Measurements from ENCODE around the gene SUPT20H. TPM values are rescaled to one million over a fixed set of nuclear protein-coding genes. Genes with fewer than 3 reads are reported as not detected.

The SUPT20H gene
- total and polyA plus RNA-seq, 2 experiments from 2014 or later: 68.7 to 98.2 TPM

DNA sequence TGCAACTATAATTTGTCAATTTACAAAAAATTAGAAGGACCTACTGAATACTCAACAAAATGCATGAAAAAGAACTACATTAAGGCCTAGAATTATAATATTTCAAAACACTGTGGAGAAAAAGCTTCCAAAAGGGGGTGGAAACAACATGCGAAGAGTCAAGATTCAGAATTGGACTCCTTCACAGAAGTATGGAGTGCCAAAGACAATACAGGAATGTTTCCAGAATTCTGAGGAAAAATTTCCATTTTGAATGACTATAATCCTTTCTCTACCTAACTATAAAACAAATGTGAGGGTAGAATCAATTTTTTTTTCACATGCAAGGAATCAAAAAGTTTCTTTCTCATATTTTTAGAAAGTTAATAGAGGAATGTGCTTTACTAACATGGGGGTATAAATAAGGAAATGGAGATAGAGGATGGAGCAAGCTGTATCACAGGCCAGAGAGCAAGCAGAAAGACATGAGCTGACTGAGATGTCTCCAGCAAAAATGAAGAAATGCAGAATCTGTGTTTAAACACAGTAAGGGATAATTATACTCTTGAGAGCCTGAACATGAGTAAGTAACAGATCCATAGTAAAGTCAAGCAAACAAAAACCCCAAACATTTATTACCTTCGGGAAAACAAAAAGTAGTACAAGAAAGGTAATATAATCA lies 99.9 kb downstream of the SUPT20H start:
- no peaks in the 10 kb centered on the region for H3F3A ChIP-seq (replicated peaks; ENCODE audit: low read depth)
- H3K27me3 ChIP-seq (ENCODE audit: insufficient read depth): no peaks in the 10 kb centered on the region
- Mint-ChIP-seq H3K27me3 (ENCODE audit: insufficient read depth, low read depth, poor library complexity) (peaks cover 2% of the 10 kb centered on the region), H3K4me3 (no peak overlapping the region), H3K27ac (no peak overlapping the region), H3K9me3 (no peaks in the 10 kb centered on the region), H3K4me1 (peaks cover 5% of the 10 kb centered on the region; the same call in 2 of the 3 replicates), H3K36me3 (ENCODE audit: low read depth) (peaks cover 11% of the 10 kb centered on the region)
- DNase-seq (ENCODE audit: low spot score) (no peak), ATAC-seq (no peak)
- H3K9me2 ChIP-seq (ENCODE audit: insufficient read depth): no peaks in the 10 kb centered on the region
- no peak overlapping the region for H2AFZ ChIP-seq
- no peaks in the 10 kb centered on the region for H3K36me3 ChIP-seq (ENCODE audit: insufficient read depth)
- H3K4me1 ChIP-seq (ENCODE audit: insufficient read depth): no peaks in the 10 kb centered on the region
- H3K4me2 ChIP-seq: no peak overlapping the region
- TF ChIP-seq STAT1 (IDR thresholded peaks at IDR 0.05; ENCODE audit: unreplicated experiment): no peak
- TF ChIP-seq, protein P1, sequence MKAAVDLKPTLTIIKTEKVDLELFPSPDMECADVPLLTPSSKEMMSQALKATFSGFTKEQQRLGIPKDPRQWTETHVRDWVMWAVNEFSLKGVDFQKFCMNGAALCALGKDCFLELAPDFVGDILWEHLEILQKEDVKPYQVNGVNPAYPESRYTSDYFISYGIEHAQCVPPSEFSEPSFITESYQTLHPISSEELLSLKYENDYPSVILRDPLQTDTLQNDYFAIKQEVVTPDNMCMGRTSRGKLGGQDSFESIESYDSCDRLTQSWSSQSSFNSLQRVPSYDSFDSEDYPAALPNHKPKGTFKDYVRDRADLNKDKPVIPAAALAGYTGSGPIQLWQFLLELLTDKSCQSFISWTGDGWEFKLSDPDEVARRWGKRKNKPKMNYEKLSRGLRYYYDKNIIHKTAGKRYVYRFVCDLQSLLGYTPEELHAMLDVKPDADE (IDR thresholded peaks at IDR 0.05): no peak
- TF ChIP-seq, protein P2, sequence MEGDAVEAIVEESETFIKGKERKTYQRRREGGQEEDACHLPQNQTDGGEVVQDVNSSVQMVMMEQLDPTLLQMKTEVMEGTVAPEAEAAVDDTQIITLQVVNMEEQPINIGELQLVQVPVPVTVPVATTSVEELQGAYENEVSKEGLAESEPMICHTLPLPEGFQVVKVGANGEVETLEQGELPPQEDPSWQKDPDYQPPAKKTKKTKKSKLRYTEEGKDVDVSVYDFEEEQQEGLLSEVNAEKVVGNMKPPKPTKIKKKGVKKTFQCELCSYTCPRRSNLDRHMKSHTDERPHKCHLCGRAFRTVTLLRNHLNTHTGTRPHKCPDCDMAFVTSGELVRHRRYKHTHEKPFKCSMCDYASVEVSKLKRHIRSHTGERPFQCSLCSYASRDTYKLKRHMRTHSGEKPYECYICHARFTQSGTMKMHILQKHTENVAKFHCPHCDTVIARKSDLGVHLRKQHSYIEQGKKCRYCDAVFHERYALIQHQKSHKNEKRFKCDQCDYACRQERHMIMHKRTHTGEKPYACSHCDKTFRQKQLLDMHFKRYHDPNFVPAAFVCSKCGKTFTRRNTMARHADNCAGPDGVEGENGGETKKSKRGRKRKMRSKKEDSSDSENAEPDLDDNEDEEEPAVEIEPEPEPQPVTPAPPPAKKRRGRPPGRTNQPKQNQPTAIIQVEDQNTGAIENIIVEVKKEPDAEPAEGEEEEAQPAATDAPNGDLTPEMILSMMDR (conservative IDR thresholded peaks at IDR 0.05; ENCODE audit: low read depth in 2 of 2): no peak
- TF ChIP-seq, protein P3, sequence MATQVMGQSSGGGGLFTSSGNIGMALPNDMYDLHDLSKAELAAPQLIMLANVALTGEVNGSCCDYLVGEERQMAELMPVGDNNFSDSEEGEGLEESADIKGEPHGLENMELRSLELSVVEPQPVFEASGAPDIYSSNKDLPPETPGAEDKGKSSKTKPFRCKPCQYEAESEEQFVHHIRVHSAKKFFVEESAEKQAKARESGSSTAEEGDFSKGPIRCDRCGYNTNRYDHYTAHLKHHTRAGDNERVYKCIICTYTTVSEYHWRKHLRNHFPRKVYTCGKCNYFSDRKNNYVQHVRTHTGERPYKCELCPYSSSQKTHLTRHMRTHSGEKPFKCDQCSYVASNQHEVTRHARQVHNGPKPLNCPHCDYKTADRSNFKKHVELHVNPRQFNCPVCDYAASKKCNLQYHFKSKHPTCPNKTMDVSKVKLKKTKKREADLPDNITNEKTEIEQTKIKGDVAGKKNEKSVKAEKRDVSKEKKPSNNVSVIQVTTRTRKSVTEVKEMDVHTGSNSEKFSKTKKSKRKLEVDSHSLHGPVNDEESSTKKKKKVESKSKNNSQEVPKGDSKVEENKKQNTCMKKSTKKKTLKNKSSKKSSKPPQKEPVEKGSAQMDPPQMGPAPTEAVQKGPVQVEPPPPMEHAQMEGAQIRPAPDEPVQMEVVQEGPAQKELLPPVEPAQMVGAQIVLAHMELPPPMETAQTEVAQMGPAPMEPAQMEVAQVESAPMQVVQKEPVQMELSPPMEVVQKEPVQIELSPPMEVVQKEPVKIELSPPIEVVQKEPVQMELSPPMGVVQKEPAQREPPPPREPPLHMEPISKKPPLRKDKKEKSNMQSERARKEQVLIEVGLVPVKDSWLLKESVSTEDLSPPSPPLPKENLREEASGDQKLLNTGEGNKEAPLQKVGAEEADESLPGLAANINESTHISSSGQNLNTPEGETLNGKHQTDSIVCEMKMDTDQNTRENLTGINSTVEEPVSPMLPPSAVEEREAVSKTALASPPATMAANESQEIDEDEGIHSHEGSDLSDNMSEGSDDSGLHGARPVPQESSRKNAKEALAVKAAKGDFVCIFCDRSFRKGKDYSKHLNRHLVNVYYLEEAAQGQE (IDR thresholded peaks at IDR 0.05; ENCODE audit: unreplicated experiment): no peak
- TF ChIP-seq EZH2phosphoT487 (IDR thresholded peaks at IDR 0.05; ENCODE audit: unreplicated experiment): no peak
- TF ChIP-seq POLR2AphosphoS5 (IDR thresholded peaks at IDR 0.05; ENCODE audit: low read depth): no peak
- no peak for TF ChIP-seq NANOG (IDR thresholded peaks at IDR 0.05; ENCODE audit: borderline replicate concordance)
- no peak overlapping the region for H3K27ac ChIP-seq (ENCODE audit: low read depth)
- no peak overlapping the region for H3K4me3 ChIP-seq
- H4K20me1 ChIP-seq (replicated peaks; ENCODE audit: insufficient read depth): 0 out of 2 replicates have a peak, but pooled peaks cover 1% of the 10 kb centered on the region
- H3K79me2 ChIP-seq (replicated peaks; ENCODE audit: insufficient read depth): no peaks in the 10 kb centered on the region

Other genes with a start within 250 kb of the SUPT20H start
- gene RFXAP, start 240.5 kb downstream of the SUPT20H start, total RNA-seq (2014; rRNA removed; shearing (Covaris generic)): 6.3 and 7.5 TPM in 2 replicates
- gene RFXAP, start 240.5 kb downstream of the SUPT20H start, polyA plus RNA-seq (2016; fragmentation: Nextera tagmentation; extraction: Ambion mirVana): 8.5 and 10.3 TPM in 2 replicates
- gene SMAD9, start 139.4 kb downstream of the SUPT20H start, total RNA-seq (2014; rRNA removed; shearing (Covaris generic)): 1.3 and 1.4 TPM in 2 replicates
- gene SMAD9, start 139.4 kb downstream of the SUPT20H start, polyA plus RNA-seq (2016; fragmentation: Nextera tagmentation; extraction: Ambion mirVana): 0.95 and 1.3 TPM in 2 replicates
- gene ALG5, start 60.3 kb downstream of the SUPT20H start, total RNA-seq (2014; rRNA removed; shearing (Covaris generic)): 15.6 and 18.2 TPM in 2 replicates
- 27.9 and 34.0 TPM in 2 replicates for gene ALG5, start 60.3 kb downstream of the SUPT20H start, polyA plus RNA-seq (2016; fragmentation: Nextera tagmentation; extraction: Ambion mirVana)
- gene EXOSC8, start 58.9 kb downstream of the SUPT20H start, total RNA-seq (2014; rRNA removed; shearing (Covaris generic)): 69.0 and 89.1 TPM in 2 replicates
- gene EXOSC8, start 58.9 kb downstream of the SUPT20H start, polyA plus RNA-seq (2016; fragmentation: Nextera tagmentation; extraction: Ambion mirVana): 194 and 238 TPM in 2 replicates
- not detected in 2 replicates for gene CSNK1A1L, start 46.0 kb upstream of the SUPT20H start, total RNA-seq (2014; rRNA removed; shearing (Covaris generic))
- gene CSNK1A1L, start 46.0 kb upstream of the SUPT20H start, polyA plus RNA-seq (2016; fragmentation: Nextera tagmentation; extraction: Ambion mirVana): not detected in 2 replicates